Activated naive CD4-positive, alpha-beta T cell treated with Interleukin-2 at 50 U/mL for 16 hours (primary cell): ENCODE data around the gene CCDC159.
"Not testable (repeated sequence)": the region's sequence is repeated elsewhere in the genome, so short reads cannot be mapped to it uniquely, and the experiment has no call there.

Experiments used
- DNase-seq: peaks from one replicate; pipeline ENCODE4 v3.0.0-alpha.2; 2020

The CCDC159 gene

GRCh38 chr19:11370744-11371143 lies 24.4 kb downstream of the CCDC159 start:
- no peak for DNase-seq

- DNase-seq = no peak
These were observed 27.0 kb downstream of the CCDC159 start for GRCh38 chr19:11373166-11373884.

GRCh38 chr19:11373885-11374432 lies 27.6 kb downstream of the CCDC159 start:
- DNase-seq = no peak

- DNase-seq = peak; percentile 98
These were observed 28.3 kb downstream of the CCDC159 start, which contains the start of gene SWSAP1 for GRCh38 chr19:11374433-11375142. SWSAP1 (plus strand) TSS chr19:11374666; CDS start chr19:11374681, 15 bp downstream.

GRCh38 chr19:11375143-11375948 lies 29.0 kb downstream of the CCDC159 start:
- DNase-seq = peak; percentile 70

- no peak for DNase-seq
These were observed 30.9 kb downstream of the CCDC159 start for GRCh38 chr19:11377237-11377636.

- no peak for DNase-seq
These were observed 31.4 kb downstream of the CCDC159 start for GRCh38 chr19:11377756-11378155.

GRCh38 chr19:11378319-11379189 lies 32.2 kb downstream of the CCDC159 start:
- peak; percentile 18 for DNase-seq

GRCh38 chr19:11379269-11379845 lies 33.0 kb downstream of the CCDC159 start:
- not testable (repeated sequence) for DNase-seq

- DNase-seq = no peak
These were observed 33.6 kb downstream of the CCDC159 start for GRCh38 chr19:11379857-11380350.

GRCh38 chr19:11380653-11381537 lies 34.6 kb downstream of the CCDC159 start:
- DNase-seq = peak; percentile 97

GRCh38 chr19:11382898-11383705 lies 36.8 kb downstream of the CCDC159 start:
- peak; percentile 40 for DNase-seq

GRCh38 chr19:11383706-11384048 lies 37.4 kb downstream of the CCDC159 start:
- no peak for DNase-seq

GRCh38 chr19:11384778-11385129 lies 38.4 kb downstream of the CCDC159 start:
- no peak for DNase-seq

GRCh38 chr19:11387162-11388034 lies 41.1 kb downstream of the CCDC159 start:
- no peak for DNase-seq

GRCh38 chr19:11390359-11390758 lies 44.0 kb downstream of the CCDC159 start:
- DNase-seq = no peak

- no peak for DNase-seq
These were observed 44.8 kb downstream of the CCDC159 start for GRCh38 chr19:11390933-11391680.

- no peak for DNase-seq
These were observed 50.8 kb downstream of the CCDC159 start for GRCh38 chr19:11397089-11397610.
